Stimulated activated CD4-positive, alpha-beta T cell treated with anti-CD3 and anti-CD28 coated beads, Interleukin-4, amount 100 ng/mL, for 1 hour (primary cell): ENCODE measurements around the gene BMX.
A peak's percentile ranks its signal among the peaks of the same experiment; 100 is the strongest.

Experiments
- DNase-seq: peaks from one replicate; pipeline ENCODE4 v3.0.0-alpha.2; 2020

The BMX gene

GRCh38 chrX:15509845-15510244 lies 9.2 kb downstream of the BMX start:
- no peak for DNase-seq

GRCh38 chrX:15511563-15511962 lies 11.0 kb downstream of the BMX start:
- DNase-seq = no peak

GRCh38 chrX:15512401-15512965 lies 11.9 kb downstream of the BMX start:
- DNase-seq = no peak

- no peak for DNase-seq
Measured at GRCh38 chrX:15514279-15514678, 13.7 kb downstream of the BMX start.

GRCh38 chrX:15515931-15516330 lies 15.3 kb downstream of the BMX start:
- DNase-seq = no peak

- no peak for DNase-seq
Measured at GRCh38 chrX:15522464-15522863, 21.9 kb downstream of the BMX start.

- DNase-seq = no peak
Measured at GRCh38 chrX:15523088-15523487, 22.5 kb downstream of the BMX start.

- DNase-seq = no peak
Measured at GRCh38 chrX:15524417-15524816, 23.8 kb downstream of the BMX start.

- no peak for DNase-seq
Measured at GRCh38 chrX:15525664-15526416, 25.2 kb downstream of the BMX start.

- DNase-seq = no peak
Measured at GRCh38 chrX:15529165-15529564, 28.6 kb downstream of the BMX start.

GRCh38 chrX:15530318-15530717 lies 29.7 kb downstream of the BMX start:
- DNase-seq = no peak

- DNase-seq = no peak
Measured at GRCh38 chrX:15546745-15547144, 46.1 kb downstream of the BMX start.

- no peak for DNase-seq
Measured at GRCh38 chrX:15547356-15547755, 46.7 kb downstream of the BMX start.

- DNase-seq = no peak
Measured at GRCh38 chrX:15549189-15550012, 48.8 kb downstream of the BMX start.

- no peak for DNase-seq
Measured at GRCh38 chrX:15559227-15559626, 58.6 kb downstream of the BMX start.

- no peak for DNase-seq
Measured at GRCh38 chrX:15560924-15561323, 60.3 kb downstream of the BMX start.

GRCh38 chrX:15563056-15563455 lies 62.4 kb downstream of the BMX start:
- DNase-seq = no peak

- DNase-seq = peak; percentile 8
Measured at GRCh38 chrX:15564981-15565579, 64.5 kb downstream of the BMX start.

- DNase-seq = no peak
Measured at GRCh38 chrX:15566244-15566643, 65.6 kb downstream of the BMX start.

- DNase-seq = no peak
Measured at GRCh38 chrX:15567267-15567666, 66.7 kb downstream of the BMX start.

GRCh38 chrX:15567886-15568616 lies 67.4 kb downstream of the BMX start:
- DNase-seq = no peak

- DNase-seq = no peak
Measured at GRCh38 chrX:15570145-15570544, 69.5 kb downstream of the BMX start.

- DNase-seq = no peak
Measured at GRCh38 chrX:15574017-15574416, 73.4 kb downstream of the BMX start.
